H1 (cell line): ENCODE results near the gene ALS2CL. TPM values are rescaled to one million over a fixed set of nuclear protein-coding genes. Genes with fewer than 3 reads are reported as not detected.

Experiments
- CTCF ChIA-PET: fragments of 300-600 bp; sonication (Branson Sonifier 250); formaldehyde crosslinking; loops from one replicate; lab custom pipeline; 2021; ENCODE audit not compliant: partially characterized antibody; lab: Charles Lee
- POLR2A ChIA-PET: fragments of 300-600 bp; sonication (Branson Sonifier 250); formaldehyde crosslinking; loops from one replicate; lab custom pipeline; 2021; ENCODE audit warnings: inconsistent platforms; ENCODE audit not compliant: partially characterized antibody; lab: Charles Lee
- DNase-seq, 2 experiments: peaks; one replicate each; pipeline versions ENCODE4 v3.0.0 to v3.0.0-alpha.2; 2010 to 2022; ENCODE audit warnings: low spot score in 2 of 2, low read depth in 1 of 2, mixed read lengths in 1 of 2
- FAIRE-seq: peaks from 2 replicates; lab custom pipeline; 2011; peaks lifted over from hg19 to GRCh38; lab: Jason Lieb, UNC
- H2AFZ ChIP-seq: 2 replicates; pipeline ENCODE4 v1.8.1; 2012; ENCODE audit warnings: low read length, inconsistent platforms
- H2AK5ac ChIP-seq: 2 replicates; pipeline ENCODE4 v1.6.1; 2013; ENCODE audit warnings: low read depth, low read length
- H2BK120ac ChIP-seq: replicated peaks from 2 replicates; pipeline ENCODE3; 2013; ENCODE audit warnings: low read depth, low read length, inconsistent platforms
- H2BK12ac ChIP-seq: 2 replicates; pipeline ENCODE4 v1.6.1; 2013; ENCODE audit warnings: low read depth, low read length
- H2BK15ac ChIP-seq: 2 replicates; pipeline ENCODE4 v1.6.1; 2013; ENCODE audit warnings: low read length
- H2BK20ac ChIP-seq: 2 replicates; pipeline ENCODE4 v1.6.1; 2013; ENCODE audit warnings: low read length
- H2BK5ac ChIP-seq: 2 replicates; pipeline ENCODE4 v1.6.1; 2013; ENCODE audit warnings: low read depth, low read length
- H3K14ac ChIP-seq: 2 replicates; pipeline ENCODE4 v1.6.1; 2013; ENCODE audit warnings: inconsistent platforms; ENCODE audit not compliant: insufficient read length
- H3K18ac ChIP-seq: 2 replicates; pipeline ENCODE4 v1.6.1; 2013; ENCODE audit warnings: low read length; ENCODE audit errors: extremely low read depth
- H3K23ac ChIP-seq: 2 replicates; pipeline ENCODE4 v1.6.1; 2013; ENCODE audit warnings: inconsistent platforms; ENCODE audit not compliant: insufficient read length
- H3K23me2 ChIP-seq: 2 replicates; pipeline ENCODE4 v1.6.1; 2013; ENCODE audit warnings: low read depth, low read length
- H3K27ac ChIP-seq: 2 replicates; pipeline ENCODE4 v1.6.1; 2011; ENCODE audit warnings: low read depth, low read length, inconsistent platforms
- H3K27me3 ChIP-seq, 4 experiments: replicated peaks in 1 of 4; 1 replicate in 1 of 4; 2 replicates in 3 of 4; pipeline versions ENCODE4 v1.6.1 to v1.8.1; 2011 to 2013; ENCODE audit warnings: low read length in 3 of 4, mild to moderate bottlenecking in 3 of 4, inconsistent platforms in 2 of 4, mixed read lengths in 2 of 4, moderate library complexity in 1 of 4; ENCODE audit not compliant: control insufficient read depth in 3 of 4, insufficient read depth in 3 of 4; ENCODE audit errors: extremely low read depth in 1 of 4
- H3K36me3 ChIP-seq, 4 experiments: 2 replicates each; pipeline versions ENCODE4 v1.6.1 to v1.8.1; 2011 to 2013; ENCODE audit warnings: mild to moderate bottlenecking in 4 of 4, low read length in 3 of 4, moderate library complexity in 2 of 4, control low read depth in 1 of 4, inconsistent platforms in 1 of 4; ENCODE audit not compliant: insufficient read depth in 4 of 4, control insufficient read depth in 2 of 4
- H3K4ac ChIP-seq: replicated peaks from 2 replicates; pipeline ENCODE3; 2013; ENCODE audit warnings: low read length, low read depth, mixed read lengths, inconsistent platforms; ENCODE audit not compliant: insufficient read length
- H3K4me1 ChIP-seq, 4 experiments: replicated peaks in 1 of 4; 1 replicate in 1 of 4; 2 replicates in 3 of 4; pipeline versions ENCODE4 v1.6.1 to v1.8.1; 2011 to 2013; ENCODE audit warnings: low read length in 3 of 4, inconsistent platforms in 2 of 4, mixed read lengths in 1 of 4; ENCODE audit not compliant: insufficient read depth in 4 of 4, control insufficient read depth in 3 of 4
- H3K4me2 ChIP-seq, 2 experiments: 2 replicates each; pipeline versions ENCODE4 v1.6.1 to v1.8.1; 2011 to 2013; ENCODE audit warnings: low read depth in 2 of 2, low read length in 2 of 2, control low read depth in 1 of 2, inconsistent platforms in 1 of 2, mild to moderate bottlenecking in 1 of 2; ENCODE audit not compliant: insufficient read depth in 1 of 2
- H3K4me3 ChIP-seq, 4 experiments: fragments of 200-600, 300-600 bp in 1 of 4; sonication (generic), shearing (Covaris generic), sonication (Bioruptor Twin) in 1 of 4; 2 replicates each; pipeline versions ENCODE4 v1.5.1 to v1.8.1; 2011 to 2016; ENCODE audit warnings: low read length in 4 of 4, low read depth in 3 of 4, control low read depth in 2 of 4, inconsistent platforms in 2 of 4, mild to moderate bottlenecking in 2 of 4, mixed read lengths in 1 of 4, moderate library complexity in 1 of 4; ENCODE audit not compliant: insufficient read depth in 2 of 4; ENCODE audit errors: extremely low read depth in 1 of 4
- H3K56ac ChIP-seq: replicated peaks from 2 replicates; pipeline ENCODE3; 2013; ENCODE audit warnings: low read depth, mild to moderate bottlenecking, mixed read lengths, low read length, inconsistent platforms; ENCODE audit not compliant: insufficient read length
- H3K79me1 ChIP-seq: 2 replicates; pipeline ENCODE4 v1.6.1; 2013; ENCODE audit warnings: low read depth, low read length, control low read depth
- H3K79me2 ChIP-seq, 2 experiments: 2 replicates each; pipeline versions ENCODE4 v1.6.1 to v1.8.1; 2012 to 2013; ENCODE audit warnings: low read length in 2 of 2, mild to moderate bottlenecking in 2 of 2, inconsistent platforms in 1 of 2; ENCODE audit not compliant: insufficient read depth in 2 of 2, control insufficient read depth in 1 of 2
- H3K9ac ChIP-seq, 4 experiments: replicated peaks in 1 of 4; 1 replicate in 1 of 4; 2 replicates in 3 of 4; pipeline versions ENCODE4 v1.6.1 to v1.8.1; 2011 to 2013; ENCODE audit warnings: low read depth in 3 of 4, low read length in 3 of 4, control low read depth in 2 of 4, mild to moderate bottlenecking in 2 of 4, moderate library complexity in 2 of 4, inconsistent platforms in 1 of 4; ENCODE audit errors: extremely low read depth in 1 of 4
- H3K9me3 ChIP-seq, 2 experiments: 2 replicates each; pipeline versions ENCODE4 v1.6.1 to v1.8.1; 2012 to 2013; ENCODE audit warnings: mild to moderate bottlenecking in 2 of 2, moderate library complexity in 2 of 2, control low read depth in 1 of 2, inconsistent platforms in 1 of 2, low read depth in 1 of 2, low read length in 1 of 2, mixed read lengths in 1 of 2; ENCODE audit not compliant: insufficient read depth in 2 of 2
- H4K20me1 ChIP-seq, 2 experiments: replicated peaks in 1 of 2; 2 replicates each; pipeline versions ENCODE3 to v1.8.1; 2011 to 2013; ENCODE audit warnings: inconsistent platforms in 2 of 2, low read length in 2 of 2, mild to moderate bottlenecking in 1 of 2; ENCODE audit not compliant: insufficient read depth in 2 of 2, control insufficient read depth in 1 of 2
- H4K5ac ChIP-seq: 2 replicates; pipeline ENCODE4 v1.6.1; 2013; ENCODE audit warnings: low read length, low read depth, mixed read lengths, inconsistent platforms; ENCODE audit not compliant: insufficient read length
- H4K8ac ChIP-seq: 2 replicates; pipeline ENCODE4 v1.8.0; 2013; ENCODE audit warnings: mild to moderate bottlenecking, moderate library complexity, low read length, inconsistent platforms; ENCODE audit not compliant: insufficient read depth; ENCODE audit errors: extremely low read depth
- H4K91ac ChIP-seq: replicated peaks from 2 replicates; pipeline ENCODE3; 2013; ENCODE audit warnings: low read length, mixed read lengths, inconsistent platforms; ENCODE audit not compliant: insufficient read length
- EZH2 ChIP-seq: fragments of 200-600 bp; sonication (generic); IDR thresholded peaks from 2 replicates; pipeline ENCODE4 v1.7.1; 2012; ENCODE audit warnings: low read depth, mild to moderate bottlenecking, moderate library complexity, low read length, inconsistent platforms; ENCODE audit not compliant: severe bottlenecking
- KDM5A ChIP-seq: fragments of 200-600 bp; IDR thresholded peaks from 2 replicates; pipeline ENCODE4 v1.7.1; 2012; ENCODE audit warnings: mild to moderate bottlenecking, low read length, inconsistent platforms, mixed read lengths
- NANOG ChIP-seq: IDR thresholded peaks from 2 replicates; pipeline ENCODE4 v1.6.1; 2011; ENCODE audit warnings: low read length, low read depth, mild to moderate bottlenecking, inconsistent platforms; ENCODE audit not compliant: insufficient read depth, poor library complexity, severe bottlenecking
- NRF1 ChIP-seq: IDR thresholded peaks from 2 replicates; pipeline ENCODE4 v1.6.1; 2011; ENCODE audit warnings: mild to moderate bottlenecking, low read depth, low read length, improper control_type of control experiment
- RBBP5 ChIP-seq: IDR thresholded peaks from 2 replicates; pipeline ENCODE4 v1.7.1; 2012; ENCODE audit warnings: low read depth, mild to moderate bottlenecking, inconsistent platforms, low read length, moderate library complexity, borderline replicate concordance
- RFX5 ChIP-seq: IDR thresholded peaks from 2 replicates; pipeline ENCODE4 v1.6.1; 2011; ENCODE audit warnings: low read depth, low read length, improper control_type of control experiment, borderline replicate concordance
- SIRT6 ChIP-seq: IDR thresholded peaks from one replicate; pipeline ENCODE4 v1.7.1; 2012; ENCODE audit warnings: low read length, inconsistent platforms
- TAF7 ChIP-seq: optimal IDR thresholded peaks from 2 replicates; pipeline ENCODE3; 2011; ENCODE audit warnings: low read depth, mild to moderate bottlenecking, inconsistent platforms, low read length, moderate library complexity, borderline replicate concordance
- TEAD4 ChIP-seq: IDR thresholded peaks from 2 replicates; pipeline ENCODE4 v1.6.1; 2012; ENCODE audit warnings: low read depth, low read length, inconsistent platforms, mixed read lengths
- WGBS, 2 experiments: shearing (Covaris generic) in 1 of 2; methylation state at CpG; one replicate each; pipeline versions ENCODE4 v1.1.6 to v1.1.7; 2013 to 2015; ENCODE audit warnings: low lambda C conversion rate in 2 of 2, mixed read lengths in 2 of 2, inconsistent platforms in 1 of 2, low coverage in 1 of 2, missing lambda C conversion rate in 1 of 2; ENCODE audit not compliant: insufficient replicate concordance in 2 of 2, insufficient coverage in 1 of 2, insufficient read length in 1 of 2; ENCODE audit errors: extremely low coverage in 1 of 2, missing lambda C conversion rate in 1 of 2; 5-methylcytosine and 5-hydroxymethylcytosine counted together
- polyA plus RNA-seq, 7 experiments: library from polyadenylated mRNA; depleted of rRNA in 3 of 7; stranded (reverse) in 5 of 7; unstranded in 2 of 7; fragments of >200 nt in 5 of 7; fragments of 200-250 nt in 2 of 7; gene quantifications; 1 replicate in 5 of 7; 2 replicates in 1 of 7; 4 replicates in 1 of 7; pipeline versions ENCODE4 v1.2.1 to v1.2.3, GENCODE V29; 2011 to 2013; ENCODE audit warnings: missing spikeins in 2 of 7, mixed read lengths in 2 of 7
- total RNA-seq: library from RNA; stranded (reverse); fragmentation: NEBNext Ultra II Directional; extraction: Animal tissue kit (Norgen Biotek cat#: 25700); gene quantifications from 2 replicates; pipeline ENCODE4 v1.2.1, GENCODE V29; 2021
- TF ChIP-seq, protein P1 (sequence below): IDR thresholded peaks from 2 replicates; pipeline ENCODE4 v1.6.1; 2012; ENCODE audit warnings: inconsistent platforms

The ALS2CL gene
- total and polyA plus RNA-seq, 2 of the 8 experiments (the other 6 are each of a cell fraction or from before 2014, with no cell fraction given), result 4.8 to 5.4 TPM

- H3K27ac ChIP-seq, result no peak overlapping the region
- no peak overlapping the region for H2BK12ac ChIP-seq
- ChIA-PET CTCF (interaction anchor here (0.6 to 4.2 kb wide), 11 partner anchors 8 to 222 kb away, joined by 3 to 32 read pairs (median 4); partner anchors contain the start of gene ALS2CL), POLR2A (interaction anchor here (0.7 to 2.7 kb wide), 3 partner anchors 17 to 90 kb away, joined by 3 to 7 read pairs (median 6); partner anchors contain the start of gene ALS2CL)
- H3K36me3 ChIP-seq, result no peaks in the 10 kb centered on the region
- H2BK5ac ChIP-seq, result no peak overlapping the region
- H3K4me2 ChIP-seq, result no peak overlapping the region
- H2AFZ ChIP-seq, result no peak overlapping the region
- no peak overlapping the region for H3K14ac ChIP-seq
- H2BK120ac ChIP-seq, result no peak overlapping the region
- H4K20me1 ChIP-seq, result peaks cover 0 to 1% of the 10 kb centered on the region in 2 experiments
- no peak overlapping the region for H2BK20ac ChIP-seq
- no peak overlapping the region for H4K91ac ChIP-seq
- no peak overlapping the region for H3K4ac ChIP-seq
- H3K23me2 ChIP-seq, result no peaks in the 10 kb centered on the region
- H3K18ac ChIP-seq, result no peak overlapping the region
- H3K56ac ChIP-seq, result no peak overlapping the region
- 87% methylated on average over 9 of the region's 9 CpGs; no CpG with 5 or more reads in 1 of the 2 experiments for WGBS, 2 experiments
- H3K9me3 ChIP-seq, result no peaks in the 10 kb centered on the region
- no peak overlapping the region for H2BK15ac ChIP-seq
- no peak overlapping the region for H4K8ac ChIP-seq
- H3K79me2 ChIP-seq, result no peaks in the 10 kb centered on the region
- no peak overlapping the region for H4K5ac ChIP-seq
- FAIRE-seq, result no peak
- H3K27me3 ChIP-seq, result no peaks in the 10 kb centered on the region
- no peaks in the 10 kb centered on the region for H3K79me1 ChIP-seq
- no peak overlapping the region for H3K4me3 ChIP-seq
- H3K4me1 ChIP-seq, result no peaks in the 10 kb centered on the region; a peak in 1 of 7 replicates
- H3K9ac ChIP-seq, result no peak overlapping the region
- no peak overlapping the region for H3K23ac ChIP-seq
- DNase-seq, result no peak
- no peak overlapping the region for H2AK5ac ChIP-seq
- TF ChIP-seq EZH2 (no peak), TEAD4 (no peak), NANOG (no peak), KDM5A (no peak), SIRT6 (no peak), RFX5 (no peak), RBBP5 (no peak), TAF7 (no peak), NRF1 (no peak)
- TF ChIP-seq, protein P1, sequence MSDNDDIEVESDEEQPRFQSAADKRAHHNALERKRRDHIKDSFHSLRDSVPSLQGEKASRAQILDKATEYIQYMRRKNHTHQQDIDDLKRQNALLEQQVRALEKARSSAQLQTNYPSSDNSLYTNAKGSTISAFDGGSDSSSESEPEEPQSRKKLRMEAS, result no peak
Measured at GRCh38 chr3:46675843-46676567, 17.5 kb downstream of the ALS2CL start.
